K562 (cell line): Measurements from ENCODE around the gene PFKL. TPM values are rescaled to one million over a fixed set of nuclear protein-coding genes. Genes with fewer than 3 reads are reported as not detected.
A peak's percentile ranks its signal among the peaks of the same experiment; 100 is the strongest.

ENCODE experiments used
- ATAC-seq: fragments of 200-7000 bp; cut with Tn5 transposase; 3 replicates; pipeline ENCODE4 v1.9.1; 2020; ENCODE audit warnings: moderate library complexity
- BruUV-seq: library from RNA; stranded (reverse); fragments of 400-500 nt; replicated peaks from 2 replicates; lab custom pipeline; 2021; lab: Mats Ljungman, UMichigan
- CTCF ChIA-PET: fragments of 300-600 bp; formaldehyde crosslinking; extraction: SDS; loops from one replicate; lab custom pipeline; 2021; ENCODE audit warnings: low intra/inter-chr PET ratio; lab: Yijun Ruan, JAX
- POLR2A ChIA-PET: fragments of 300-600, 350-650 bp; sonication (Branson Sonifier 250); formaldehyde crosslinking; extraction: SDS; loops from one replicate; lab custom pipeline; 2021; ENCODE audit warnings: antibody characterized with exemption, inconsistent platforms; lab: Yijun Ruan, JAX
- DNase-seq, 4 experiments: peaks; one replicate each; pipeline versions ENCODE4 v3.0.0 to v3.0.0-alpha.2; 2011 to 2018; ENCODE audit warnings: low spot score in 3 of 4, mixed read lengths in 3 of 4; ENCODE audit errors: extremely low read depth in 1 of 4
- FAIRE-seq: peaks from 2 replicates; lab custom pipeline; 2011; peaks lifted over from hg19 to GRCh38; lab: Jason Lieb, UNC
- H2AFZ ChIP-seq: 2 replicates; pipeline ENCODE4 v1.6.0; 2011; ENCODE audit warnings: low read depth, low read length, control low read depth, inconsistent platforms
- H3K27ac ChIP-seq: fragments of 200-600 bp; 3 replicates; pipeline ENCODE4 v1.8.0; 2011; ENCODE audit warnings: low read depth, mild to moderate bottlenecking, control low read depth, inconsistent platforms, low read length, moderate library complexity, mixed read lengths; ENCODE audit errors: extremely low read depth
- H3K27me3 ChIP-seq, 2 experiments: fragments of 300-600 bp in 1 of 2; 2 replicates in 1 of 2; 3 replicates in 1 of 2; pipeline versions ENCODE4 v1.6.0 to v1.8.0; 2011; ENCODE audit warnings: inconsistent platforms in 2 of 2, low read length in 2 of 2, mild to moderate bottlenecking in 1 of 2, mixed read lengths in 1 of 2, moderate library complexity in 1 of 2; ENCODE audit not compliant: control insufficient read depth in 2 of 2, insufficient read depth in 2 of 2
- H3K36me3 ChIP-seq: fragments of 300-600 bp; 3 replicates; pipeline ENCODE4 v1.8.0; 2011; ENCODE audit warnings: mild to moderate bottlenecking, low read length, inconsistent platforms; ENCODE audit not compliant: control insufficient read depth, insufficient read depth
- H3K4me1 ChIP-seq, 2 experiments: fragments of 200-600 bp in 1 of 2; replicated peaks in 1 of 2; 2 replicates in 1 of 2; 3 replicates in 1 of 2; pipeline versions ENCODE4 v1.5.1 to v1.8.0; 2011; ENCODE audit warnings: inconsistent platforms in 2 of 2, low read length in 2 of 2, mild to moderate bottlenecking in 1 of 2, mixed read lengths in 1 of 2, moderate library complexity in 1 of 2; ENCODE audit not compliant: control insufficient read depth in 2 of 2, insufficient read depth in 2 of 2
- H3K4me2 ChIP-seq: 2 replicates; pipeline ENCODE4 v1.6.1; 2011; ENCODE audit warnings: low read length, control low read depth, inconsistent platforms, mixed read lengths; ENCODE audit not compliant: insufficient read depth
- H3K4me3 ChIP-seq: fragments of 200-600 bp; sonication (generic), shearing (Covaris generic); 2 replicates; pipeline ENCODE4 v1.5.1; 2016; ENCODE audit warnings: control low read depth, inconsistent platforms
- H3K79me2 ChIP-seq: fragments of 200-600 bp; 3 replicates; pipeline ENCODE4 v1.8.0; 2011; ENCODE audit warnings: low read length, inconsistent platforms; ENCODE audit not compliant: control insufficient read depth, insufficient read depth
- H3K9ac ChIP-seq, 2 experiments: 2 replicates each; pipeline versions ENCODE4 v1.6.0 to v1.6.1; 2011; ENCODE audit warnings: low read depth in 2 of 2, low read length in 2 of 2, control low read depth in 1 of 2, inconsistent platforms in 1 of 2, mild to moderate bottlenecking in 1 of 2, mixed read lengths in 1 of 2; ENCODE audit not compliant: insufficient read depth in 1 of 2
- H3K9me1 ChIP-seq: one replicate; pipeline ENCODE4 v1.6.0; 2011; ENCODE audit warnings: inconsistent platforms, mild to moderate bottlenecking, low read length, moderate library complexity; ENCODE audit not compliant: control insufficient read depth, insufficient read depth
- H3K9me3 ChIP-seq: replicated peaks from 2 replicates; pipeline ENCODE4 v1.5.1; 2011; ENCODE audit warnings: low read depth, low read length, inconsistent platforms; ENCODE audit not compliant: control insufficient read depth, insufficient read depth
- H4K20me1 ChIP-seq: replicated peaks from 2 replicates; pipeline ENCODE4 v1.6.1; 2011; ENCODE audit warnings: low read length, inconsistent platforms, mixed read lengths; ENCODE audit not compliant: control insufficient read depth, insufficient read depth
- CBX1 ChIP-seq: sonication (generic); IDR thresholded peaks from 2 replicates; pipeline ENCODE4 v1.6.1; 2016; ENCODE audit warnings: antibody characterized with exemption, low read depth, mild to moderate bottlenecking
- KDM5B ChIP-seq: fragments of 200-600 bp; sonication (generic); IDR thresholded peaks from 2 replicates; pipeline ENCODE4 v1.6.1; 2012; ENCODE audit warnings: low read depth, mild to moderate bottlenecking, moderate library complexity, low read length, control low read depth, inconsistent platforms; ENCODE audit not compliant: insufficient replicate concordance
- NFIX ChIP-seq: fragments of 250-450 bp; sonication (Bioruptor Pico); IDR thresholded peaks from 2 replicates; pipeline ENCODE4 v1.4.0; 2020; ENCODE audit warnings: low read depth, mild to moderate bottlenecking, moderate library complexity
- NONO ChIP-seq, 2 experiments: fragments of 200-400 bp in 1 of 2; fragments of 450-650 bp in 1 of 2; formaldehyde crosslinking in 1 of 2; IDR thresholded peaks; 2 replicates each; pipeline ENCODE4 v1.6.1; 2017; ENCODE audit warnings: low read depth in 2 of 2, mild to moderate bottlenecking in 2 of 2, moderate library complexity in 2 of 2, low read length in 1 of 2
- NR3C1 ChIP-seq: sonication (generic); formaldehyde crosslinking; IDR thresholded peaks from 2 replicates; pipeline ENCODE4 v1.8.1; 2022; ENCODE audit warnings: missing genetic modification reagents
- PCBP1 ChIP-seq: fragments of 200-400 bp; formaldehyde crosslinking; IDR thresholded peaks from 2 replicates; pipeline ENCODE4 v1.6.1; 2018; ENCODE audit warnings: mild to moderate bottlenecking, low read depth, low read length; ENCODE audit not compliant: poor library complexity, severe bottlenecking
- PHF20 ChIP-seq: fragments of 450-650 bp; IDR thresholded peaks from 2 replicates; pipeline ENCODE4 v1.6.1; 2018; ENCODE audit not compliant: partially characterized antibody
- PHF21A ChIP-seq: fragments of 450-650 bp; IDR thresholded peaks from 2 replicates; pipeline ENCODE4 v1.6.1; 2017; ENCODE audit warnings: low read depth, borderline replicate concordance
- ZBTB33 ChIP-seq: sonication (generic); formaldehyde crosslinking; IDR thresholded peaks from 2 replicates; pipeline ENCODE4 v1.8.1; 2023; ENCODE audit warnings: mild to moderate bottlenecking, missing genetic modification reagents
- ZNF12 ChIP-seq: sonication (generic); formaldehyde crosslinking; IDR thresholded peaks from 2 replicates; pipeline ENCODE4 v1.4.0; 2020; ENCODE audit warnings: mild to moderate bottlenecking, missing genetic modification reagents
- ZNF76 ChIP-seq: fragments of 250-450 bp; sonication (Bioruptor Pico); IDR thresholded peaks from 2 replicates; pipeline ENCODE4 v1.4.0; 2020; ENCODE audit warnings: mild to moderate bottlenecking, moderate library complexity, borderline replicate concordance
- WGBS: fragments of 100-300 bp; shearing (Covaris generic); methylation state at CpG from one replicate; pipeline ENCODE4 v1.1.6; 2016; ENCODE audit warnings: low coverage, mixed read lengths; ENCODE audit not compliant: insufficient coverage; ENCODE audit errors: missing lambda C conversion rate; 5-methylcytosine and 5-hydroxymethylcytosine counted together
- in situ Hi-C: fragments of 300-500 bp; cut with MboI; formaldehyde crosslinking; loops from 4 replicates; pipeline ENCODE4 v1.15.0; 2018; ENCODE audit warnings: inconsistent platforms, mixed read lengths
- intact Hi-C: fragments of 100-400 bp; cut with micrococcal nuclease; formaldehyde crosslinking; loops from 2 replicates; pipeline ENCODE4 v1.14.2; 2022
- polyA plus RNA-seq, 8 experiments: library from polyadenylated mRNA; depleted of rRNA in 4 of 8; stranded (reverse) in 5 of 8; unstranded in 3 of 8; fragments of >200 nt; fragmentation: Nextera tagmentation in 2 of 8; fragmentation: Illumina TruSeq in 1 of 8; extraction: Ambion mirVana in 2 of 8; extraction: Trizol in 1 of 8; gene quantifications; 2 replicates each; pipeline versions ENCODE4 v1.2.1 to v1.2.3, GENCODE V29; 2011 to 2014; ENCODE audit warnings: inconsistent platforms in 1 of 8, missing spikeins in 1 of 8
- total RNA-seq, 7 experiments: library from RNA; depleted of rRNA in 6 of 7; stranded (reverse); fragments of >200 nt in 6 of 7; fragmentation: Illumina TruSeq in 2 of 7; extraction: Trizol in 2 of 7; gene quantifications; 2 replicates each; pipeline versions ENCODE4 v1.2.1 to v1.2.3, GENCODE V29; 2011 to 2021; ENCODE audit warnings: low replicate concordance in 1 of 7
- TF ChIP-seq, protein P1 (sequence below): fragments of 250-450 bp; sonication (Bioruptor Pico); IDR thresholded peaks from 2 replicates; pipeline ENCODE4 v1.5.0; 2021
- TF ChIP-seq, protein P2 (sequence below), 2 experiments: fragments of 200-800 bp in 1 of 2; sonication (Bioruptor generic) in 1 of 2; sonication (generic) in 1 of 2; formaldehyde crosslinking in 1 of 2; IDR thresholded peaks in 1 of 2; conservative IDR thresholded peaks in 1 of 2; 2 replicates each; pipeline versions ENCODE4 v1.5.0 to v1.6.1; 2016 to 2020; ENCODE audit warnings: missing compliant biosample characterization in 1 of 2, missing genetic modification characterization in 1 of 2, missing genetic modification reagents in 1 of 2

PFKL gene
- total and polyA plus RNA-seq, 9 of the 15 experiments (the other 6 are each of a cell fraction or from before 2014, with no cell fraction given), result 1.1 to 124 (median 45.6) TPM

- Histone ChIP-seq H3K9ac (no peak overlapping the region), H3K4me2 (no peak overlapping the region), H3K4me1 (peaks cover 0 to 25% of the 10 kb centered on the region in 2 experiments; a peak in 2 of 5 replicates), H3K4me3 (no peak overlapping the region), H4K20me1 (no peaks in the 10 kb centered on the region; the same call in none of the 2 replicates), H3K79me2 (no peaks in the 10 kb centered on the region), H3K27ac (no peak overlapping the region), H3K27me3 (peaks cover 60 to 84% of the 10 kb centered on the region in 2 experiments), H3K9me1 (no peaks in the 10 kb centered on the region), H2AFZ (no peak overlapping the region), H3K36me3 (no peaks in the 10 kb centered on the region), H3K9me3 (no peaks in the 10 kb centered on the region)
- DNase-seq, result no peak
- intact Hi-C loops (no loop called here), in situ Hi-C loops (no loop called here)
- BruUV-seq, result no TSS peak
- ATAC-seq, result peak; percentile 48
- ChIA-PET CTCF (no interaction called here), POLR2A (no interaction called here)
- no peak for FAIRE-seq
- TF ChIP-seq ZBTB33 (CRISPR knock-in tag) (no peak), KDM5B (no peak), ZNF76 (CRISPR knock-in tag) (no peak), NR3C1 (CRISPR knock-in tag) (no peak), NFIX (CRISPR knock-in tag) (no peak), ZNF12 (no peak), PHF21A (no peak), PHF20 (no peak), CBX1 (no peak), PCBP1 (no peak), NONO (IDR thresholded peaks at IDR 0.05; ENCODE audit: low read depth in 2 of 2, low read length in 1 of 2) (no peak)
- TF ChIP-seq, protein P1, sequence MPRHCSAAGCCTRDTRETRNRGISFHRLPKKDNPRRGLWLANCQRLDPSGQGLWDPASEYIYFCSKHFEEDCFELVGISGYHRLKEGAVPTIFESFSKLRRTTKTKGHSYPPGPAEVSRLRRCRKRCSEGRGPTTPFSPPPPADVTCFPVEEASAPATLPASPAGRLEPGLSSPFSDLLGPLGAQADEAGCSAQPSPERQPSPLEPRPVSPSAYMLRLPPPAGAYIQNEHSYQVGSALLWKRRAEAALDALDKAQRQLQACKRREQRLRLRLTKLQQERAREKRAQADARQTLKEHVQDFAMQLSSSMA (CRISPR knock-in tag), result no peak
- TF ChIP-seq, protein P2, sequence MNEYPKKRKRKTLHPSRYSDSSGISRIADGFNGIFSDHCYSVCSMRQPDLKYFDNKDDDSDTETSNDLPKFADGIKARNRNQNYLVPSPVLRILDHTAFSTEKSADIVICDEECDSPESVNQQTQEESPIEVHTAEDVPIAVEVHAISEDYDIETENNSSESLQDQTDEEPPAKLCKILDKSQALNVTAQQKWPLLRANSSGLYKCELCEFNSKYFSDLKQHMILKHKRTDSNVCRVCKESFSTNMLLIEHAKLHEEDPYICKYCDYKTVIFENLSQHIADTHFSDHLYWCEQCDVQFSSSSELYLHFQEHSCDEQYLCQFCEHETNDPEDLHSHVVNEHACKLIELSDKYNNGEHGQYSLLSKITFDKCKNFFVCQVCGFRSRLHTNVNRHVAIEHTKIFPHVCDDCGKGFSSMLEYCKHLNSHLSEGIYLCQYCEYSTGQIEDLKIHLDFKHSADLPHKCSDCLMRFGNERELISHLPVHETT (CRISPR knock-in tag; conservative IDR thresholded peaks at IDR 0.05 in 1 of 2, IDR thresholded peaks at IDR 0.05 in 1 of 2), result no peak
- WGBS, result 19% methylated on average over 19 of the region's 19 CpGs
These were observed 49.0 kb downstream of the PFKL start for GRCh38 chr21:44348861-44349260.
